Measurements from ENCODE around the gene PPM1A.

DNA sequence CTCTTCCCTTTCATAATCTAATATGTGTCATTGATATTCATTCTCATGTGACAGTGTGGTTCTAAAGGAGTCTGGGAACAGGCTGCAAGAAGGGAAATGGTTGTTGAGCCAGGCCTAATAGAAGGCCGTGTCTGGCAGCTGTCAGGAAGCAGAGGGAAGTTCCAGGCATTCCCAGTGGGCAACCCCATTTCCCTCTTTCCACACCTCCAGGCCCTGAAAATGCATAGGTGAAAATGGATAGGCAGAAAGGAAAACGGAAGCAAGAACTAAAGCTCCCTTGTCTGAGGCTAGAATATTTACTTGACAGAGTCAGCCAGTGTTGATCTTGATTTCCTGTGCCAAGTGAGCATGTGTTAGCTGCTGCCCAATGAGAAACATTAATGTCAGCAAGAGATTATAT lies 97.7 kb downstream of the PPM1A start:
- TF ChIP-seq, protein P1, sequence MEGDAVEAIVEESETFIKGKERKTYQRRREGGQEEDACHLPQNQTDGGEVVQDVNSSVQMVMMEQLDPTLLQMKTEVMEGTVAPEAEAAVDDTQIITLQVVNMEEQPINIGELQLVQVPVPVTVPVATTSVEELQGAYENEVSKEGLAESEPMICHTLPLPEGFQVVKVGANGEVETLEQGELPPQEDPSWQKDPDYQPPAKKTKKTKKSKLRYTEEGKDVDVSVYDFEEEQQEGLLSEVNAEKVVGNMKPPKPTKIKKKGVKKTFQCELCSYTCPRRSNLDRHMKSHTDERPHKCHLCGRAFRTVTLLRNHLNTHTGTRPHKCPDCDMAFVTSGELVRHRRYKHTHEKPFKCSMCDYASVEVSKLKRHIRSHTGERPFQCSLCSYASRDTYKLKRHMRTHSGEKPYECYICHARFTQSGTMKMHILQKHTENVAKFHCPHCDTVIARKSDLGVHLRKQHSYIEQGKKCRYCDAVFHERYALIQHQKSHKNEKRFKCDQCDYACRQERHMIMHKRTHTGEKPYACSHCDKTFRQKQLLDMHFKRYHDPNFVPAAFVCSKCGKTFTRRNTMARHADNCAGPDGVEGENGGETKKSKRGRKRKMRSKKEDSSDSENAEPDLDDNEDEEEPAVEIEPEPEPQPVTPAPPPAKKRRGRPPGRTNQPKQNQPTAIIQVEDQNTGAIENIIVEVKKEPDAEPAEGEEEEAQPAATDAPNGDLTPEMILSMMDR (conservative IDR thresholded peaks at IDR 0.05; ENCODE audit: low read depth, low read length): no peak
- no peak for TF ChIP-seq EZH2 (IDR thresholded peaks at IDR 0.05; ENCODE audit: borderline replicate concordance, low read depth, low read length, poor library complexity, severe bottlenecking)

All from A673 (cell line).